HAP-1 (cell line): ENCODE results near the gene KRT80.

Experiments
- DNase-seq, 2 experiments: peaks; one replicate each; pipeline ENCODE4 v3.0.0-alpha.2; 2016 to 2020; ENCODE audit warnings: low spot score in 2 of 2
- H3K27me3 ChIP-seq: fragments of 250-450 bp; sonication (Bioruptor Pico); 2 replicates; pipeline ENCODE4 v1.5.1; 2020; ENCODE audit warnings: low read depth, mild to moderate bottlenecking, moderate library complexity
- H3K36me3 ChIP-seq: fragments of 250-450 bp; sonication (Bioruptor Pico); replicated peaks from 2 replicates; pipeline ENCODE4 v1.5.1; 2020; ENCODE audit warnings: mild to moderate bottlenecking
- H3K4me1 ChIP-seq: fragments of 250-450 bp; sonication (Bioruptor Pico); 2 replicates; pipeline ENCODE4 v1.5.1; 2020; ENCODE audit warnings: mild to moderate bottlenecking
- H3K4me3 ChIP-seq: fragments of 250-450 bp; sonication (Bioruptor Pico); 2 replicates; pipeline ENCODE4 v1.5.1; 2020; ENCODE audit warnings: mild to moderate bottlenecking, moderate library complexity
- H3K9me3 ChIP-seq: fragments of 250-450 bp; sonication (Bioruptor Pico); 2 replicates; pipeline ENCODE4 v1.5.1; 2020; ENCODE audit warnings: mild to moderate bottlenecking, moderate library complexity
- in situ Hi-C: fragments of 300-500 bp; cut with MboI; formaldehyde crosslinking; loops from 3 replicates; pipeline ENCODE4 v1.14.3; 2020; ENCODE audit warnings: low sequenced_read_pairs, inconsistent platforms, mixed read lengths

KRT80 gene

GRCh38 chr12:52119398-52120254 lies 72.2 kb downstream of the KRT80 start:
- Histone ChIP-seq H3K4me3 (no peak overlapping the region), H3K9me3 (no peaks in the 10 kb centered on the region), H3K27me3 (no peaks in the 10 kb centered on the region; the same call in 1 of the 2 replicates), H3K4me1 (peaks cover 14% of the 10 kb centered on the region), H3K36me3 (no peaks in the 10 kb centered on the region)
- in situ Hi-C loops = loop anchor here (5.0 kb wide), 1 partner anchor 92 kb away; no protein-coding TSS in a partner anchor
- peak in 1 of 2 experiments; percentile 66 for DNase-seq
